Activated T-cell treated with anti-CD3 and anti-CD28 coated beads, Interleukin-2, amount 50 U/mL, for 72 hours (primary cell): ENCODE results near the gene PPARA. TPM values are rescaled to one million over a fixed set of nuclear protein-coding genes. Genes with fewer than 3 reads are reported as not detected.

Experiments used
- ATAC-seq, 2 donors: fragments of 150-1000 bp; cut with Tn5 transposase; replicated peaks in 1 of 2; 2 replicates each; pipeline ENCODE4 v1.10.0; 2021; ENCODE audit warnings: moderate library complexity in 2 of 2, mild to moderate bottlenecking in 1 of 2
- DNase-seq, 2 donors: peaks; one replicate each; pipeline ENCODE4 v3.0.0; 2021 to 2022; ENCODE audit warnings: mixed read lengths in 1 of 2
- H3K27ac Mint-ChIP-seq: one replicate; pipeline ENCODE4 v1.8.0; 2022; ENCODE audit warnings: mild to moderate bottlenecking, moderate library complexity, mixed read lengths
- H3K27me3 Mint-ChIP-seq: one replicate; pipeline ENCODE4 v1.8.0; 2022; ENCODE audit warnings: low read depth, mixed read lengths
- H3K36me3 Mint-ChIP-seq, 2 donors: one replicate each; pipeline ENCODE4 v1.8.0; 2022; ENCODE audit warnings: mixed read lengths in 2 of 2, mild to moderate bottlenecking in 1 of 2; ENCODE audit not compliant: insufficient read depth in 2 of 2
- H3K4me1 Mint-ChIP-seq: one replicate; pipeline ENCODE4 v1.8.0; 2022; ENCODE audit warnings: low read depth, mixed read lengths
- H3K4me3 Mint-ChIP-seq, 2 donors: one replicate each; pipeline ENCODE4 v1.8.0; 2022; ENCODE audit warnings: mild to moderate bottlenecking in 2 of 2, mixed read lengths in 2 of 2, moderate library complexity in 2 of 2
- H3K9me3 Mint-ChIP-seq, 2 donors: one replicate each; pipeline ENCODE4 v1.8.0; 2022; ENCODE audit warnings: mixed read lengths in 2 of 2
- total RNA-seq, 2 donors: library from RNA; stranded (reverse); gene quantifications; one replicate each; pipeline ENCODE4 v1.2.3, GENCODE V29; 2022

The PPARA gene
- total RNA-seq, 2 donors from 2014 or later = 14.8 to 16.6 TPM

DNA sequence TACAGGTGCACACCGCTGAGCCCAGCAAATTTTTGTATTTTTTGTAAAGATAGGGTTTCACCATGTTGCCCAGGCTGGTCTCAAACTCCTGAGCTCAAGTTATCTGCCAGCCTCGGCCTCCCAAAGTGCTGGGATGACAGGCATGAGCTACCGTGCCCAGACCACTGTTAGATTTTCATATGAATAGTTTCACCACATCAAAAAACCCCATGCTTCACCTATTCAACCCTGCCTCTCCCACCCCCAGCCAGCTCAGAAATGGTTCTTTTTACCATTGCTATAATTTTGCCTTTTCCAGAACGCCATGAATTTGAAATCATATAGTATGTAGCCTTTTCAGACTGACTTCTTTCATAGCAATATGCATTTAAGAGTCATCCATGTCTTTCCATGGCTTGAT is 61.9 kb downstream of the PPARA start:
- Mint-ChIP-seq H3K27me3 (no peaks in the 10 kb centered on the region), H3K4me1 (peaks cover 20% of the 10 kb centered on the region), H3K36me3 (peaks cover 25 to 33% of the 10 kb centered on the region in 2 donors), H3K4me3 (no peak overlapping the region), H3K27ac (peak overlapping the region; percentile 3), H3K9me3 (peaks cover 10 to 13% of the 10 kb centered on the region in 2 donors)
- peak; percentile 16 to 47 for DNase-seq
- peak; percentile 60 to 69 for ATAC-seq

- H3K36me3 Mint-ChIP-seq = peaks cover 25 to 33% of the 10 kb centered on the region in 2 donors
- H3K27me3 Mint-ChIP-seq = no peaks in the 10 kb centered on the region
- ATAC-seq (peak; percentile 94 to 97), DNase-seq (peak; percentile 50 to 57)
- no peak overlapping the region for H3K27ac Mint-ChIP-seq
- H3K9me3 Mint-ChIP-seq = peaks cover 10 to 13% of the 10 kb centered on the region in 2 donors
- H3K4me3 Mint-ChIP-seq = no peak overlapping the region
- H3K4me1 Mint-ChIP-seq = peaks cover 20% of the 10 kb centered on the region
Observed at GRCh38 chr22:46213052-46213451, 62.7 kb downstream of the PPARA start.

- Mint-ChIP-seq H3K4me1 (peaks cover 20% of the 10 kb centered on the region), H3K27me3 (no peaks in the 10 kb centered on the region), H3K9me3 (peaks cover 4 to 7% of the 10 kb centered on the region in 2 donors), H3K27ac (no peak overlapping the region), H3K36me3 (peaks cover 17 to 28% of the 10 kb centered on the region in 2 donors), H3K4me3 (no peak overlapping the region)
- DNase-seq (no peak), ATAC-seq (no peak)
Observed at GRCh38 chr22:46214149-46214548, 63.8 kb downstream of the PPARA start.

- Mint-ChIP-seq H3K27ac (no peak overlapping the region), H3K4me3 (no peak overlapping the region), H3K27me3 (no peaks in the 10 kb centered on the region), H3K36me3 (peaks cover 13 to 23% of the 10 kb centered on the region in 2 donors), H3K9me3 (peaks cover 0 to 4% of the 10 kb centered on the region in 2 donors), H3K4me1 (peaks cover 25% of the 10 kb centered on the region)
- ATAC-seq (no peak), DNase-seq (no peak)
Observed at GRCh38 chr22:46214616-46215015, 64.3 kb downstream of the PPARA start.

- no peaks in the 10 kb centered on the region for H3K9me3 Mint-ChIP-seq
- DNase-seq (peak in 1 of 2 donors; percentile 28), ATAC-seq (peak; percentile 13 to 35)
- no peak overlapping the region for H3K27ac Mint-ChIP-seq
- H3K4me1 Mint-ChIP-seq = peaks cover 24% of the 10 kb centered on the region
- peaks cover 2 to 5% of the 10 kb centered on the region in 2 donors for H3K36me3 Mint-ChIP-seq
- H3K4me3 Mint-ChIP-seq = no peak overlapping the region
- no peaks in the 10 kb centered on the region for H3K27me3 Mint-ChIP-seq
Observed at GRCh38 chr22:46219636-46220035, 69.3 kb downstream of the PPARA start.

DNA sequence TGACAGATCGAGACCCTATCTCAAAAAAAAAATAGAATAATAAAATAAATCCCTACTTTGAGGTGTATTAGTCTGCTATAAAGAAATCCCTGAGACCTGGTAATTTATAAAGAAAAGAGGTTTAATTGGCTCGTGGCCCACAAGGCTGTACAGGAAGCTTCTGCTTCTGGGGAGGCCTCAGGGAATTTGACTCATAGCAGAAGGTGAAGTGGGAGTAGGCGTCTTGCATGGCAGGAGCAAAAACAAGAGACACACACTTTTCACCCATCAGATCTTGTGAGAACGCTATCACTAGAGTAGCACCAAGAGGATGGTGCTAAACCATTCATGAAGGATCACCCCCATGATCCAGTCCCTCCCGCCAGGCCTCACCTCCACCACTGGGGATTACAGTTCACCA is 70.6 kb downstream of the PPARA start:
- H3K27me3 Mint-ChIP-seq = no peaks in the 10 kb centered on the region
- H3K9me3 Mint-ChIP-seq = no peaks in the 10 kb centered on the region
- H3K36me3 Mint-ChIP-seq = peaks cover 2 to 9% of the 10 kb centered on the region in 2 donors
- DNase-seq = peak in 1 of 2 donors; percentile 6
- ATAC-seq = peak; percentile 53 to 62
- no peak overlapping the region for H3K27ac Mint-ChIP-seq
- H3K4me3 Mint-ChIP-seq = peak overlapping the region; percentile 4 to 16
- H3K4me1 Mint-ChIP-seq = peaks cover 24% of the 10 kb centered on the region

GRCh38 chr22:46224044-46224897 is 73.9 kb downstream of the PPARA start:
- DNase-seq = no peak
- no peak overlapping the region for H3K4me3 Mint-ChIP-seq
- no peaks in the 10 kb centered on the region for H3K27me3 Mint-ChIP-seq
- no peak overlapping the region for H3K27ac Mint-ChIP-seq
- H3K36me3 Mint-ChIP-seq = peaks cover 0 to 10% of the 10 kb centered on the region in 2 donors
- H3K4me1 Mint-ChIP-seq = peaks cover 22% of the 10 kb centered on the region
- no peak for ATAC-seq
- no peaks in the 10 kb centered on the region for H3K9me3 Mint-ChIP-seq

DNA sequence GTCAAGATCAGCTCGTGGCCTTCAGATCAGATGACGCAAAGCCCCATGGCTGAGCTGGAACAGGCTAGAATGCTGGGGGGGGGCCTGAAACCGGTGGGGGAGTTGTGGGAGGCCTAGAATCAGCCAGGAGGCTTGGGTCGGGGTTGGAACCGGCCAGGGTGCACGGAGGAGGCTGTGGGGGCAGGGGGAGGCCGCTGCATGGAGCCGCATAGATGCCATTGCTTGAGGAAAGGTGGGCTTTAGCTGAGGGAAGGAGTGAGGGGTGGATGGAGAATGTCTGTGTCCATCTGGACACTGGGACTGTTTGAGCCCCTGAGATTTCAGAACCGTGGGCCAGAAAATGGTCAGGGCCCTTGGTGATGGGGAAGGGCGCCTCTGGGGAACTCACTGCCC is 74.6 kb downstream of the PPARA start:
- Mint-ChIP-seq H3K4me1 (peaks cover 16% of the 10 kb centered on the region), H3K27me3 (no peaks in the 10 kb centered on the region), H3K9me3 (no peaks in the 10 kb centered on the region), H3K27ac (no peak overlapping the region), H3K4me3 (no peak overlapping the region), H3K36me3 (peaks cover 0 to 10% of the 10 kb centered on the region in 2 donors)
- DNase-seq = no peak
- ATAC-seq = no peak

DNA sequence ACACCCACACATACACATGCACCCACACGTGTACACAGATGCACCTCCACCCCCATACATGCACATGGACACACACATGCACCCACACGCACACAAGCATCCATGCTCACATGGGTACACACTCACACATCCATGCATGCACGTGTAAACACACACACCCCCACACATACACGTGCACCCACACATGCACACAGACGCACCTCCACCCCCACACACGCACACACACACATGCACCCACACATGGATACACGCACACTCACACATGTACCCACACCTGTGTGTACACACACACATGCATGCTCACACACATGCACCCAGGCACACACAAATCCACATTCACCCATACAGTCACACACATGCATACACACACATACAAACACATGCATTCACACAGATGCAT is 75.3 kb downstream of the PPARA start:
- H3K36me3 Mint-ChIP-seq = peaks cover 0 to 8% of the 10 kb centered on the region in 2 donors

GRCh38 chr22:46226577-46226976 is 76.3 kb downstream of the PPARA start:
- Mint-ChIP-seq H3K4me3 (no peak overlapping the region), H3K36me3 (peaks cover 0 to 5% of the 10 kb centered on the region in 2 donors), H3K4me1 (no peaks in the 10 kb centered on the region), H3K9me3 (no peaks in the 10 kb centered on the region), H3K27ac (no peak overlapping the region), H3K27me3 (no peaks in the 10 kb centered on the region)
- ATAC-seq = no peak
- DNase-seq = no peak

More for the DNA sequence above, 75.3 kb downstream of the PPARA start:
- Mint-ChIP-seq H3K9me3 (no peaks in the 10 kb centered on the region), H3K4me1 (peaks cover 9% of the 10 kb centered on the region), H3K4me3 (no peak overlapping the region), H3K27me3 (no peaks in the 10 kb centered on the region), H3K27ac (no peak overlapping the region)
- DNase-seq (no peak), ATAC-seq (no peak)

DNA sequence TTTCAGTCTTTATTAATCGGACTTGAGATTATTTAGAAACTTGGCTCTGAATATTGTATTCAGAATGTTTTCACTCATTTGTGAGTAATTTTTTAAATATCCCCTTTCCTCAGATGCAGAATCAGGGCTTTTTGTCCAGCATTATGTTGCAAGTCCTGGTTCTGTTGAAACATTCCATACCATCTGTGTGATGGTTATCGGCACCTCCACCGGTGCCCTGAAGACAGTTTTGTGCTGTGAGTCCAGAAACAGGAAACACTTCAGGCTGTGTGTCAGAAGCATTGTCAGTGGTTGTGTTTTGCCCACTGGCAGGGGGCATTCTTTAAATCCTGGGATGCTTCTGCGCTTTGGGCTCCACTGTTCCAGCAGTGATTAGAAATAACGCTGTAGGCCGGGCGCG is 79.4 kb downstream of the PPARA start:
- H3K36me3 Mint-ChIP-seq = peaks cover 0 to 5% of the 10 kb centered on the region in 2 donors
- no peak overlapping the region for H3K4me3 Mint-ChIP-seq
- H3K27me3 Mint-ChIP-seq = no peaks in the 10 kb centered on the region
- ATAC-seq = no peak
- no peak for DNase-seq
- no peaks in the 10 kb centered on the region for H3K4me1 Mint-ChIP-seq
- H3K27ac Mint-ChIP-seq = no peak overlapping the region
- no peaks in the 10 kb centered on the region for H3K9me3 Mint-ChIP-seq

DNA sequence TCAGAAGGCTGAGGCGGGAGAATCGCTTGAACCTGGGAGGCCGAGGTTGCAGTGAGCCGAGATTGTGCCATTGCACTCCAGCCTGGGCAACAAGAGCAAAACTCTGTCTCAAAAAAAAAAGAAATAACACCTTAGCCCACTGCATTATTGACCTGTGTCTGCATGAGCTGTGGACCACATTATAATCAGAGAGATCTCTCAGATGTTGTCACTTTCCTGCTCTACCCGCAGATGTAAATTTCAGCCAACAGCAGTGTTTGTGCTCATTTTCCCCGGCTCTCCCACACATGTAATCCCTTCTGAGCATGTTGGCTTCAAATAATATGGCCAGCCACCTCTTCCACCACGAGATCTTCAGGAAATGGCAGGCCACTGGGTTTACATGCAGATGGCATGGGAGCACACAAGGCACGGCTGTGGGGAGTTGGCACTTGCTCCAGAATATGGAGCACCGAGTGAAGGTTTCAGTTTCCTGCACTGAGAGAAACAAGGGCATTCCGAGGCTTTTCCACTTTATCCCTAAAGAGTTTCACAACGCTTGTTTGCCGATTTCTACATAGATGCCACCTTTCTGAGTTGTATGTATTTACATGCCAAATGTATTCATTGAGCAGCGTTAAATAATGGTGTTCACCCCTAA is 80.1 kb downstream of the PPARA start:
- H3K4me1 Mint-ChIP-seq = no peaks in the 10 kb centered on the region
- DNase-seq (no peak), ATAC-seq (no peak)
- H3K9me3 Mint-ChIP-seq = no peaks in the 10 kb centered on the region
- H3K27ac Mint-ChIP-seq = no peak overlapping the region
- H3K27me3 Mint-ChIP-seq = no peaks in the 10 kb centered on the region
- H3K36me3 Mint-ChIP-seq = peaks cover 0 to 5% of the 10 kb centered on the region in 2 donors
- no peak overlapping the region for H3K4me3 Mint-ChIP-seq

DNA sequence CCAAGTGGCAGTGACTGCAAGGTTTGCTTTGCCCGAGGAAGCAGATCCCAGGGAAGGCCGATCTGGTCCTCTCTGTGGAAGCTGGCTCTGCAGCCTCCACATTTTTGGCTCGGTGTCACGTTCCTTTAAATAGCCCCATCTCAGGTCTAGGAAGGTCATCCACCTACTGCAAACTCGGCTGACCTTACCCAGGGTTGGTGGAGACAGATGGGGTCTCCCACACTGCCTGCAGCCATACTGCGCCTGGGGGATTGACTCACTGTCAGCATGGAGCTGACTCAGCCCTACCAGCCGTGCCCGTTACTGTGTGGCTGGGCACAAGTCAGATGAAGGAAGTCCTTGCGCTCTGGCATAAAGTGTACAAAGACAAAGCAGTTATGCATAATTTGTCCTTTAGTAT is 82.9 kb downstream of the PPARA start:
- Mint-ChIP-seq H3K27ac (no peak overlapping the region), H3K4me1 (no peaks in the 10 kb centered on the region), H3K27me3 (no peaks in the 10 kb centered on the region), H3K9me3 (no peaks in the 10 kb centered on the region), H3K4me3 (no peak overlapping the region), H3K36me3 (no peaks in the 10 kb centered on the region)
- no peak for DNase-seq
- peak in 1 of 2 donors; percentile 38 for ATAC-seq
